NCI-H524 (cell line): ENCODE measurements around the gene PSORS1C1.
A peak's percentile ranks its signal among the peaks of the same experiment; 100 is the strongest.
"Not testable (repeated sequence)": the region's sequence is repeated elsewhere in the genome, so short reads cannot be mapped to it uniquely, and the experiment has no call there.

Experiments used
- DNase-seq, 2 experiments: peaks; one replicate each; lab custom pipeline; 2025; lab: John Stamatoyannopoulos, UW

The PSORS1C1 gene

DNA sequence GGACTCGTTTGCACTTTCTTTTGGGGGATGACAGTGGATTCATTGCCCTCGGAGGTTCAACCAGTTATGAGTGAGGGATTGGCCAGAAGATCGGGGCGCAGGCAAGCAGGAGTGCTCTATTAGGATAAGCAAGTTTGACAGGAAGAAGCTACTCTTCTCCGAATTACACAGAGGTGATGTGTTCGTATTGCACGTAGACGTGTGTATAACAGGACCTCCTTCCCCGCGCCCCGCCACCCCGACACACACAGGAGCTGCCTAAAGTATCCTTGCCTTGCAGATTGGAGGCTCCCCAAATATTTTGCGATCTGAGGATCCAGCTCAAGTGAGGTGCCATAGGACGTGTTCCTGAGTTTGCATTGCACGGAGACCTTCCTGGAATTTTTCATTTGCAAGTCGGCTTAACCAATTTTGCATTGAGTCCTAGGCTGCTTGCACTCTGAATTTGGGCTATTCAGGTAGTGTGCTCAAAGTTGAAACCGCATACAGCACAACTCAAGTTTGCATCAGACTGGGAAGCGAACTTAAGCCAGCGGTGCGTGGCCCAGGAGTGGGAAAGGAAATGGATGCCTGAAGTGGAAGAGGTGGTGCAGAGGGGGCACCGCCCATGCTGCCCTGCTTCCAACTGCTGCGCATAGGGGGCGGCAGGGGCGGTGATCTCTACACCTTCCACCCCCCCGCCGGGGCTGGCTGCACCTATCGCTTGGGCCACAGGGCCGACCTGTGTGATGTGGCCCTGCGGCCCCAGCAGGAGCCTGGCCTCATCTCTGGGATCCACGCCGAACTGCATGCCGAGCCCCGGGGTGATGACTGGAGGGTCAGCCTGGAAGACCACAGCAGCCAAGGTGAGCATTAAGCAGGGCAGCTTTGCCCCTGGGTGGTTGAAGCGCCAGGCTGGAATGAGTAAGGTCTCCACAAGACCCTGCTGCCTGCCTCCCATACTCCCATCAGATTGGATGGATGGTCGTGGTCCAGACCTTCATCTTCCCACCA is 44.6 kb downstream of the PSORS1C1 start:
- DNase-seq = peak in 1 of 2 experiments; percentile 34

DNA sequence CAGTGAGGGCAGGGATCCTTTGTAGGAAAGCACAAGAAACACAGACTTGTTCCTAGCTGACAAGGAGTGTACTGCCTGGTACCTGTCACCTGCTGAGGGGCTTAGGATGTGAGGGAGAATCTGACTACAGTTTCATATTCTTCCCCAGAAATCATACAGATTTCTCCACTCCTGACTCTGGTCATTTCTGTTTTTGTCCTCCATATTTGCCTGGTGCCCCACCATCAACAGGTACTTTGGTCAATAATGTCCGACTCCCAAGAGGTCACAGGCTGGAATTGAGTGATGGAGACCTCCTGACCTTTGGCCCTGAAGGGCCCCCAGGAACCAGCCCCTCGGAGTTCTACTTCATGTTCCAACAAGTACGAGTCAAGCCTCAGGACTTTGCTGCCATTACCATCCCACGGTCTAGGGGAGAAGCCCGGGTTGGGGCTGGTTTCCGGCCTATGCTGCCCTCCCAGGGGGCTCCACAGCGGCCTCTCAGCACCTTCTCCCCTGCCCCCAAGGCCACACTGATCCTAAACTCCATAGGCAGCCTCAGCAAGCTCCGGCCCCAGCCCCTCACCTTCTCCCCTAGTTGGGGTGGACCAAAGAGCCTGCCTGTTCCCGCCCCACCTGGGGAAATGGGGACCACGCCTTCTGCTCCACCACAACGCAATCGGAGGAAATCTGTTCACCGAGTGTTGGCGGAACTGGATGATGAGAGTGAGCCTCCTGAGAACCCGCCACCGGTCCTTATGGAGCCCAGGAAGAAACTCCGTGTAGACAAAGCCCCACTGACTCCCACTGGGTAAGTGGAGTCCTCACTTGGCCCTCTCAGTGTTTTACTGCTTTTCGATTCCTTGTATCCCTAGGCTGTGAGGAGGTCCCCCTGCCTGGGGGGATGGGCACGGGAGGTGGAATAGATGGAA is 46.9 kb downstream of the PSORS1C1 start:
- DNase-seq = no peak

DNA sequence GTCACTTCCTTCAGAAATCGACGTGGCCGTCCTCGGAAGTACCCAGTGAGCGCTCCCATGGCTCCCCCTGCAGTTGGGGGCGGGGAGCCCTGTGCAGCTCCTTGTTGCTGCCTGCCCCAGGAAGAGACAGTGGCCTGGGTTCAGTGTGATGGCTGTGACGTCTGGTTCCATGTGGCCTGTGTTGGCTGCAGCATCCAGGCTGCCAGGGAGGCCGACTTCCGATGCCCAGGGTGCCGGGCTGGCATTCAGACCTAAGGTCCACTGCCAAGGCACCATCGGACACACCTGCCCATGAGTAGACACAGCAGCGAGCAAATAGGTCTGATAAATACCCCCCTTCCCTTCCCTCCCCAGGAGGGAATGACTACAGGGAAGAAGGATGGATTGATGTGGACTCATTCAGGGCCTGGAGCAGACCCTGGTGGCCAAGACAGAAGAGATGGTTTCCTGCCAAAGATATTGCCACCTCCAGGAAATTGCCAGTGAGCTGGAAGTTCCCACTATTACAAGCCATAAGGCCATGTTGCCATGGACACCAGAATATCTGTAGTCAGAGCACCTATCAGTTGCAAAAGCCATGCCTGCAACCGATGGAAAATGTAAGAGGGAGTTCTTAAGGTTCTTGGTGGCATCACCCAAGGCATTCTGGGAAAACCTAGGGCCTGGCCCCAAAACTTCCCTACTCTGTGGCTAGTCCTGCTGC is 48.0 kb downstream of the PSORS1C1 start:
- no peak for DNase-seq

DNA sequence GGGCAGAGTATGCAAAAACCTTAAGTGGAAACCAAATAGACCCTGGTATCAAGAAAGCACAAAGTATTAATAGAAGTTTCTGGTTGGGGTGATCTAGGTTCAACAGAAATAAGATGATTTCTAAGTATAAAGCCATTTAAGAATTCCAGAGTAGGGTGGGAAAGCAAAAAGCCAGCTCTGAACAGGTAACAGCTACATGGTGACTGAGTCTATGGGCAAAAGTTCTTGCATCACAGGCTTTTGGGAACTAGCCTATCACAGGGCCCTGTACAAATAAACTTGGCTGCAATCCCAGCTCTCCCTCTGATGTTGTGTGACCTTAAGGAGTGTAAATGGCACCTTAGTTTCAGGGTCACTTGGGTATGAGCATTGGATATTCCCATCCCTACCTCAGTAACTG is 49.3 kb downstream of the PSORS1C1 start:
- no peak for DNase-seq

DNA sequence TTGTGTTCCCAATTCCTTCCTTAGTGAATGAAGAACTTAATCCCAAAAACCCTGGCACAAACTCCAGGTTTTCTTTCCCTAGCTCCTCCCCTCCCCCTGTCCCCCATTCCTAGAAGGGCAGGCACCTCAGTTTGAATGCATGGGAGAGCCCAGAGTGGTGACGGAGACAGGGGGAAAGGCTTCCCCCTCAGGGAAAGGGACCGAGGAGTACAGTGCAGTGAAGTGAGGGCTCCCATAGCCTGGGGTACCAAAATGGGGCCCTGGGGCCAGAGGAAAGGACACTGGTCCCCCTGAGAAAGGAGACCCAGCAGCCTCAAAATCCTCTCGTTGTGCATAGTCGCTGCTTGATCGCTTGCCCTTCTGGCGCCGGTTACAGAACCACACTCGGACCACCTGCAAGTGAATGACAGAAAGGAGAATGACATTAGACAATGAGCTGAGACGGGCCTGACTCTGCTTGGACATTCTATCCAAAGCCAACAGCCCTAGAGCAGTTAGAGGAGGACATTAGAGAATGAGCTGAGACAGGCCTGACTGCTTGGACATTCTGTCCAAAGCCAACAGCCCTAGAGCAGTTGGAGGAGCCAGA is 50.0 kb downstream of the PSORS1C1 start:
- DNase-seq = not testable (repeated sequence)

DNA sequence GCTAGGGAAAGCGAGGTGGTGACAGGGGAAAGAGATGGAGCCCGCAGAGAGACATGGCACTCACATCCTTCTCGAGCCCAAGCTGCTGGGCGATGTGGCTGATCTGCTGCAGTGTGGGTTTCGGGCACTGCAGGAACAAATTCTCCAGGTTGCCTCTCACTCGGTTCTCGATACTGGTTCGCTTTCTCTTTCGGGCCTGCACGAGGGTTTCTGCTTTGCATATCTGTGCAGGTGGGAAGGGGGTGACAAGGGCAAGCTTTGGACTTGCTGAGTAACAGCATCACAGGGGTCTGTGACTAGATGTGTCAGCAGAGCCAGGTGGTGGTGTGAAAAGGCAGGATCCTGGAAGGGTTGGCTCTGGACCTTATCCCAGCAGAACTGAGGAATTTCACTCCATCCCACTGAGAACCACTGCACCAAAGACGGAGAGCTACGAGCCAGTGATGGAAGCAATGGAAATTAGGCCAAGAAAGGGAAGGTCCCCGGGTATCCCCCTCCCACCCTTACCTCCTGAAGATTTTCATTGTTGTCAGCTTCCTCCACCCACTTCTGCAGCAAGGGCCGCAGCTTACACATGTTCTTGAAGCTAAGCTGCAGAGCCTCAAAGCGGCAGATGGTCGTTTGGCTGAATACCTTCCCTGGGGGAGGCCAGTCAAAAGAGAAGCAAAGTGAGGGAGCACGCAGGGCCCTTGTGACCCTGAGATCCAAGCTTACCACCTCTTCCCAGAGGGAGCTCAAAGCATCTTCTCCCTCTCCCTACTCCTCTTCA is 50.6 kb downstream of the PSORS1C1 start:
- peak in 1 of 2 experiments; percentile 60 for DNase-seq

DNA sequence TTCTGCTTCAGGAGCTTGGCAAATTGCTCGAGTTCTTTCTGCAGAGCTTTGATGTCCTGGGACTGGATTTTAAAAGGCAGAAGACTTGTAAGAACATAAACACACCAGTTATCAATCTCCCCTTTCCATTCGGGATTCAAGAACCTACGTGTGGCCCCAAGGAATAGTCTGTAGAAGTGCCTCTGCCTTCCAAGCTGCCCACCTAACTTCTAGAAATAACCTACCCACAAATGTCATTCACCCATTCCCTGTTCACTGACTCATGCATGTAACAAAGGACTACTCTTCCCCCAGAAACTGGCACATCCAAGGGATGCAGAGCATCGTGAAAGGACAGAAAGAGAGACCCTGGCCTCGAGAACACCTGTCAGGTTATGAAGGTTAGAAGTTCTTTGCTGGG is 51.4 kb downstream of the PSORS1C1 start:
- DNase-seq = no peak

DNA sequence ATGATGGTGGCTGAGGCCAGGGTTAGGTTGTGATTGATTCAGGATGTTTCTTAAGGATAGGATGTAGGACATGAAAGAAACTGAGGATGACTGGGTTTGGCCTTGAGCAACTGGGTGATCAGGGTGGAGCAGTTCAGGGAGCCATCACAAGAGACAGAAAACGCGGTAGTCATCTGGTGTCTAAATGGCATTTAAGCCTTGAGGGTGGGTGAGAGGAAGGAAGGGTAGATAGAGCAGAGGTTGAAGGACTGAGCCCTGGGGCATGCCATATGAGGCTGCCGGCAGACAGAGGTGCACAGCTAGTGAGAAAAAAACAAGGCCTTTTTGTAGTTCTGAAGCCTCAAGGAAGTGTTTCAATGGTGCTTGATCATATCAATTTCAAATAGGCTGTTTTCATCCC is 54.0 kb downstream of the PSORS1C1 start:
- no peak for DNase-seq

DNA sequence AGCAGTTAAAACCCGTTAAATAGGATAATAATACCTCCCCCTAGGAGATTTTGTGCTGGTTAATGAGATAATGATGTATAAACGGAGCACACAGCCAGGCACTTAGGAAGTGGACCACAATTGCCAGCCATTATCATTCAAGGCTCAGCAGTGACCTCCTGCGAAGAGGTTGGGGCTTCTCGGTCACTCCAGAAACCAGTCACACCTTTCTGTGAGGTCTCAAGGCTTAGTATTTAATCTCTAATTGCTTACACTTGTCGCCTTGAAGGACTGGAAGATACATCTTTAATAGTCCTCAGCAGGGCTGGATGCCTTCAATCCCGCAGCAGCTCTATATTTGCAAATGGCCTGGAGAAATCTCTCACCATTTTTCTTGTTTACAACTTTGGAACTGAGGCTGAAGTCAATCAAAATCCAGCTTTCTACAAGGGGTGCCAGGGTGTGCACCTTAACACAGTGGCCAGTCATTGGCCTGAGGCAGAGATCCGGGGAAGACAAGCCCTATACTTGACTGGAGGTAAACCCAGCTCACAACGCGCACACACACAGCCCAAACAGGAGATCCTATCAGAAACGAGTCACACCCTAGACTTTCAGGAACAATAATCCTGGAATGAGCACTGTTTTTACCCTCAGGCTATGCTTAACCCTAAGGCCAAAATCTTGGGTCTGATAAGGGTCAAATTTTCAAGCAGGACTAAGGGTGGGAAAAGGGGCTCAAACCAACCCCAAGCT is 54.7 kb downstream of the PSORS1C1 start:
- DNase-seq = no peak

DNA sequence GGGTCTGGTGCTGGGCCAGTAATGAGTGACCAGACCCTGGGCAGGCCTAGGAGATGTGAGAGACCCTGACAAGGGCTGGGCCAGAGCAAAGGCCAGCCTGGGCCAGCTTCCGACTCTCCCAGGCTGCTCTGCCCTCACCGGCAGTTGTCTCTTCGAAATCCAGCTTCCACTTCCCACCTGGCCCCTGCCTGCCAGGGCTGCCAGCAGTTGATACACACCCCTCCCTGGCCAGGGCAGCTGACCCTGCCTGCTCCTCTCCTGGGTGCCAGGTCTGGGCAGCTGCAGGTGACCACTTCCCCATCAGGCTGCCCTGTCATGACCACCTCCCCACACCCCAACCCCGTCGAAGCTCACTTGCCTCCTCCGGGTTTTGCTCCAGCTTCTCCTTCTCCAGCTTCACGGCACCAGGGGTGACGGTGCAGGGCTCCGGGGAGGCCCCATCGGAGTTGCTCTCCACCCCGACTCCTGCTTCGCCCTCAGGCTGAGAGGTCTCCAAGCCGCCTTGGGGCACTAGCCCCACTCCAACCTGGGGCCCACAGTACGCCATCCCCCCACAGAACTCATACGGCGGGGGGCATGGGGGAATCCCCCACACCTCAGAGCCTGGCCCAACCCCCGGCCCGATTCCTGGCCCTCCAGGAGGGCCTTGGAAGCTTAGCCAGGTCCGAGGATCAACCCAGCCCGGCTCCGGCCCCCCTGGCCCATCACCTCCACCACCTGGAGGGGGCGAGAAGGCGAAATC is 55.4 kb downstream of the PSORS1C1 start:
- DNase-seq = not testable (repeated sequence)

DNA sequence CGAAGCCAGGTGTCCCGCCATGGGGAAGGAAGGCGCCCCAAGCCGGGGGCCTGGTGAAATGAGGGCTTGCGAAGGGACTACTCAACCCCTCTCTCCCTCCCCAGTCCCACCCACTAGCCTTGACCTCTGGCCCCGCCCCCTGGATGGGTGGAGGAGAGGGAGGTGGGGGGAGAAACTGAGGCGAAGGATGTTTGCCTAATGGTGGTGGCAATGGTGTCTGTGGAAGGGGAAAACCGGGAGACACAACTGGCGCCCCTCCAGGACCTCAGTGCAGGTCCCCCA is 55.9 kb downstream of the PSORS1C1 start, which contains the start of gene POU5F1:
Gene POU5F1 (minus strand): TSS at position 83 of the 282 bp plus-strand sequence. CDS start 62 bp downstream, at position 21.
- no peak for DNase-seq

DNA sequence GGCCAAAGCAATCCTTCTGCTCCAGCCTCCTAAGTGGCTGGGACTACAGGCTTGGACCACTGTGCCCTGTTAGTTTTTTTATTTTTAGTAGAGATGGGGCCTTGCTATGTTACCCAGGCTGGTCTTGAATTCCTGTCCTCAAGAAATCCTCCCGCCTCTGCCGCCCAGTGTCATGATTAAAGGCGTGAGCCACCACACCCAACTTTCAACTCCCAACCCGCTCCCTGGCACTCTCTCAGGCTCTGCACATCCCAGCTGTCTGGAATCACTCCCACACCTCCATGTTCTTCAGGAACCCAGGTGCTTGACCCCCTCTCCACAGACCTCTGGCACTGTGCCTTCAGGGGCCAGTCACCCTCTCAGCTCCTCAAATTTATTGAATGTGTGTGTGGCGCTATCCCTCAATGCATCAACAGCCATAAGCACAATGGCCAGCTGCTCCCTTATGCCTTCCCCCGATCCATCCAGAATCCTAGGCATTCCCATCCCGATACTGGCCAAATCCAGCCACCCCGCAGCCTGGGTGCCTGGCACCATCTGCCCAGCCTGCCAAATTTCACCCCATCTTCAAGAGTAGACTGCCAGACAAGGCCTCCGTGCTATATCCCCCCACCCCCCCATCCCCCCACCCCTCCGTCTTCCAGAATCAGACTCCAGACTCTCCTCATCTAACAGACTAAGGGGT is 56.5 kb downstream of the PSORS1C1 start:
- DNase-seq = no peak

DNA sequence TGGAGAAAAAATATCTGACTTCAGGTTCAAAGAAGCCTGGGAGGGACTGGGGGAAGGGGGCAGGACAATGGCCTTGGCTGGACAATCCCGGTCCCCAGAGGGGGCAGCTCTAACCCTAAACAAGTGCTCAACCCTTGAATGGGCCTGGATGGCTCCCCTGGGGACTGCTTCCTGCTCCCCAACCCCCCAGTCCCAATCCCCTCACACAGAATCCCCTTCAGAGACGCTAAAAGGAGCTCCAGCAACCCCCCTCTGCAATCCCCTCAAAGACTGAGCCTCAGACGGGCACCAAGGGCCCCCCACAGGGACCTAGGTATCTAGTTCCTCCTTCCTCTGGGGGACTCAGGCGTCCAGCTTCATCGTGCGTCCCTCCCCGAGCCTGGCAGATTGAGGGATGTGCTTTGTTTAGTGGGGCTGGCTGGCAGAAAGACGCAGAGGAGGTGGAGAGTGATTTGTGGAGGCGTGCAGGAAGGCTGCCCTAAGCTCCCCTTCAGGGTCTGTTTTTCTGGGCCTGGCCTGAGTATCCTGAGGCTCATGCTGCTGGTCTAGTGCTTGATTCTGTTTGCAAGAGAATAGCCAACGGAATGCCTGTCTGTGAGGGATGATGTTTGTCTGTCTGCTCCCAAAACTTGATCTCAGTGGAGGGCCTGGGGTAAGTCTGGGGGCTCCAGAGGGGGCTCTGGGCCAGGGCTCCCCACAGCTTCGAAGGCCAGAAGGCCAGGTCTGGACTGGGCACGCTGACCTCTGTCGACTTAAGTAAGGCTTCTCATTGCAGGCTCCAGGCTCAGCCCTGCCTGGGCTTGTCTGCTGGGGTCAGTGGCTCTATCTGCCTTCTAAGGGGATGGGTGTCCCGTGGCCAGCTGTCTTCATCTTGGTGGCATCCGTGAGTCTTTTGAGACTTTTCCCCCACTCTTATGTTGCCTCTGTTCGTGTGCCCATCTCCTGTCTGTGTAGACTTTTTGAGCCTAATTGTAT is 57.6 kb downstream of the PSORS1C1 start:
- DNase-seq = no peak

DNA sequence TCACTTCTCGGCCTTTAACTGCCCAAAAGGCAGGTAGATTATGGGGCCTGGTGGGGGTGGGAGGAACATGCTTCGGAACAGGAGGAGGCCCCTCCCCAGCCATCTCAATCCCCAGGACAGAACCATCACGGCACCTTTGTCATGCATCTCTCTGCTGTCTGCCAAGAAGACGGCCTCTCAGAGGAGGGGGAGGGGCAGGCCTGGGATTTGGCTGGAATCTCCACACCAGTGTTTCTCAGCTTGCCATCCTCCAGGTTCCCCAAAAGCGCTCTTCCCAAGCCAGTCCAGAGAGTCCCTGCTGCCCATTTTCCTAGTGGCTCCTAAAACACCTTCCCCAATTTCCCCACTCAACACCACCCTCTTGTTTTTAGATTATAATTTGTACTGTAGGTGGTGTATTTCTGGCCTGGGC is 58.4 kb downstream of the PSORS1C1 start:
- no peak for DNase-seq

DNA sequence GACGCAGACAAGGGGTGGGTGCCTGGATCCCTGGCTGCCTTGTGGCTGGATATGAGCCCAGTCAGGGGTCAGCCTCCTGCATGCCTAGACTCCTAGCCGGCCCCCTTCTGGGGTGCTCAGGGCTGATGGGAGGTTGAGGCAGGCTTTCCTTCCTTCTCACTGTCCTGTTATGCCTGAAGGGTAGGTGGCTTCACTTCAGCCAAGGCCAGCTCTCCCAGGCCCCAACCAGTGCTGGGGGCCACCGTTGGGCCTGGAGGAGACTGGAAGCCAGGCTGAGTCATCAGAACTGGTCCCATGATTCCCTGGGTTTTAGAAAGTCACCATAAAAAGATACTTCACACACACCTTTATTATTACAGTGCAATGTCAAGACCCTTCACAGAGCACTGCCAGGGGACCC is 58.8 kb downstream of the PSORS1C1 start:
- DNase-seq = no peak

DNA sequence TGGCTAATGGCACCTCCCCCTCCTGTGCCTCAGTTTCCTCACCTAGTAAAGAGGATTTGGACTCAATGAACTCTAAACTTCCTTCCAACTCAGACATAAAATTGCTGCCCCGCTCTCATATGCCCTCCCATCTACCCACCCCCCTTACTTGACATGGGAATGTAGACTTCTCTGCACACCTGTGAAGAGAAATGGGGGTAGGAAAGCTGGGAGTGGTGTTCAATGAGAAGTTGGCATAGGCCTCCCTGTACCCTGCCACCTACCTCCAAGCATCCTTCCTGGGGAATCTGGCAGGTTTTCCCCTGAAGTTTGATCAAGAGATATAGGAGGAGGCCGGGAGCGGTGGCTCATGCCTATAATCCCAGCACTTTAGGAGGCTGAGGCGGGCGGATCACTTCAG is 59.8 kb downstream of the PSORS1C1 start:
- no peak for DNase-seq

DNA sequence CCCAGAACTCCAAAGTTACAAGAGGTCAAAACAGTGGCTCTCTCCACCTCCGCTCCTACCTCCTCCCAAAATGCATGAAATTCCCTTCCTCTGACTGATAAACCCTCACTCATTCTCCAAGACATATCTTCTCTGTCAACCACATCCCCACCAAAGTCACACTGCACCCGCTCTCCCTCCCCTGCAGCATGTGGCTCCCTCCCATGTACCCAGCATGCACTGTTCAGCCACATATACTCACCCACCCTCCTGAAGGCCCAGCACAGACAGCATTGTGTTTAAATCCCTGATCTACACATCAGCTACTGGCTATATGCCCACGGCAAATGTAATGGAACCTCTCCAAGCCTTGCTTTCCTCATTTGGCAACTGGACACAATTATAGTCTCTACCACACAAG is 61.4 kb downstream of the PSORS1C1 start:
- DNase-seq = no peak
